ENCODE measurements around the gene AOPEP. TPM values are rescaled to one million over a fixed set of nuclear protein-coding genes. Genes with fewer than 3 reads are reported as not detected.

Gene AOPEP
- total RNA-seq, 6 experiments from 2014 or later = 36.6 to 110 (median 63.3) TPM

DNA sequence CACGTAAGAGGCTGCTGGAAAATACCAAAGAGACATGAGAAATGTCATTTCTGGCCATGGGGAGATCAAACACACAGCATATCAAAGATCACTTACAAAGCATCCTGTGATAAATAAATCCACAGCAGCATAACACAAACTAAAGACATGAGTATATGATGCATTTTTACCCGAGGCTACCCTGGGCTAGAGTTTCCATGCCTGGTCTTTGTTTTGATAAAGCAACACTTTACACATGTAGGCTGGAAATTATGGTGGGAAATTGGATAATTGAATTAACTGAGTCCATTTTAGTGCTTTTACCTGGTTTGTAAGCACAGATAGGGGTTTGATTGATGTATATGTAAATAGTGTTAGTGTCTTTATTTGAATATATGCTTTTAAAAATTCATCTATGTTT lies 288.4 kb downstream of the AOPEP start:
- Histone ChIP-seq H3K4me1 (peaks cover 0 to 10% (median 2%) of the 10 kb centered on the region in 4 donors), H3K4me3 (no peak overlapping the region), H3K36me3 (peaks cover 0 to 61% (median 18%) of the 10 kb centered on the region in 4 donors), H3K27me3 (no peaks in the 10 kb centered on the region), H3K9me3 (no peaks in the 10 kb centered on the region), H3K27ac (no peak overlapping the region)
- no peak for ATAC-seq
- TF ChIP-seq, protein P1, sequence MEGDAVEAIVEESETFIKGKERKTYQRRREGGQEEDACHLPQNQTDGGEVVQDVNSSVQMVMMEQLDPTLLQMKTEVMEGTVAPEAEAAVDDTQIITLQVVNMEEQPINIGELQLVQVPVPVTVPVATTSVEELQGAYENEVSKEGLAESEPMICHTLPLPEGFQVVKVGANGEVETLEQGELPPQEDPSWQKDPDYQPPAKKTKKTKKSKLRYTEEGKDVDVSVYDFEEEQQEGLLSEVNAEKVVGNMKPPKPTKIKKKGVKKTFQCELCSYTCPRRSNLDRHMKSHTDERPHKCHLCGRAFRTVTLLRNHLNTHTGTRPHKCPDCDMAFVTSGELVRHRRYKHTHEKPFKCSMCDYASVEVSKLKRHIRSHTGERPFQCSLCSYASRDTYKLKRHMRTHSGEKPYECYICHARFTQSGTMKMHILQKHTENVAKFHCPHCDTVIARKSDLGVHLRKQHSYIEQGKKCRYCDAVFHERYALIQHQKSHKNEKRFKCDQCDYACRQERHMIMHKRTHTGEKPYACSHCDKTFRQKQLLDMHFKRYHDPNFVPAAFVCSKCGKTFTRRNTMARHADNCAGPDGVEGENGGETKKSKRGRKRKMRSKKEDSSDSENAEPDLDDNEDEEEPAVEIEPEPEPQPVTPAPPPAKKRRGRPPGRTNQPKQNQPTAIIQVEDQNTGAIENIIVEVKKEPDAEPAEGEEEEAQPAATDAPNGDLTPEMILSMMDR (IDR thresholded peaks at IDR 0.05) = no peak
- no peak for TF ChIP-seq POLR2A (IDR thresholded peaks at IDR 0.05)
- intact Hi-C loops (cut with DNase I) = no loop called here
- DNase-seq = no peak
- 67% methylated on average over 2 of the region's 2 CpGs for WGBS (ENCODE audit: insufficient coverage, low coverage, low lambda C conversion rate, missing lambda C conversion rate)

DNA sequence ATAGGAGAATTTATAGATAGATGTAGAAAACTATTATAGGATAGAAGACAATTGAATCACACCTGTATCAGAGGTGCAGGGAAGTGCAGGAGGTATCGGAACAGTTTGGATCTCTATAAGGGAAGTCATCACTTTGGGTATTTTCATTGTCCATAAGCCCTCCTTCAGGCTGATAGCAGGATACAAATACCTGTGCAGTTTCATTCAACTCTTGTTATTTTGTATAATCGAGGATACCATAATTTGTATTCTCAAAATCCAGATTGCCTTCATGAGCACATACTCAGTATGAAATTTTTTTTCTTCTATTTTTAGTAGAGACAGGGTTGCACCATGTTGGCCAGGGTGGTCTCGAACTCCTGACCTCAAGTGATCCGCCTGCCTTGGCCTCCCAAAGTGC lies 289.1 kb downstream of the AOPEP start:
- Histone ChIP-seq H3K4me1 (peaks cover 0 to 11% (median 2%) of the 10 kb centered on the region in 4 donors), H3K4me3 (no peak overlapping the region), H3K27ac (no peak overlapping the region), H3K36me3 (peaks cover 0 to 61% (median 17%) of the 10 kb centered on the region in 4 donors), H3K27me3 (no peaks in the 10 kb centered on the region), H3K9me3 (no peaks in the 10 kb centered on the region)
- TF ChIP-seq, protein P1 (IDR thresholded peaks at IDR 0.05) = no peak
- no peak for TF ChIP-seq POLR2A (IDR thresholded peaks at IDR 0.05)
- DNase-seq = no peak
- WGBS (ENCODE audit: insufficient coverage, low coverage, low lambda C conversion rate, missing lambda C conversion rate) = 96% methylated on average over 4 of the region's 4 CpGs
- intact Hi-C loops (cut with DNase I) = no loop called here
- no peak for ATAC-seq

DNA sequence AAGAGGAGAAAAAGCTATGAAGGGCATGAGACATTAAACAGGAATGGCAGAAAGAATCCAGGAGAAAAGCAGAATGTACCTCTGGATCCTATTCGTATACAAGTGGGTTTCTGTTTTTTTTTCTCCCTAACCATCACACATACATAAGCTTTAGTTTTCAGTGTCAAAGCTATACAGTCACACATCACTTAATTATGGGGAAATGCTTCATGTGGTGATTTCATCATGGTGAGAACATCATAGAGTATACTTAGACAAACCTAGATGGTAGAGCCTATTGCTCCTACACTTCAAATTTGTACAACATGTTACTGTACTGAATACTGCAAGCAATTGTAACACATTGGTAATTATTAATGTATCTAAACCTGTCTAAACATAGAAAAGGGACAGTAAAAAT lies 290.6 kb downstream of the AOPEP start:
- peaks cover 0 to 15% (median 6%) of the 10 kb centered on the region in 4 donors for H3K4me1 ChIP-seq
- TF ChIP-seq, protein P1 (IDR thresholded peaks at IDR 0.05) = no peak
- no peak for TF ChIP-seq POLR2A (IDR thresholded peaks at IDR 0.05)
- WGBS (ENCODE audit: insufficient coverage, low coverage, low lambda C conversion rate, missing lambda C conversion rate) = 94% methylated on average over 1 of the region's 1 CpG
- no peak overlapping the region for H3K4me3 ChIP-seq
- DNase-seq = no peak
- intact Hi-C loops (cut with DNase I) = no loop called here
- H3K27me3 ChIP-seq = no peaks in the 10 kb centered on the region
- peaks cover 0 to 71% (median 18%) of the 10 kb centered on the region in 4 donors for H3K36me3 ChIP-seq
- ATAC-seq = no peak
- H3K27ac ChIP-seq = peak overlapping the region in 1 of 3 donors; percentile 33
- no peaks in the 10 kb centered on the region for H3K9me3 ChIP-seq

DNA sequence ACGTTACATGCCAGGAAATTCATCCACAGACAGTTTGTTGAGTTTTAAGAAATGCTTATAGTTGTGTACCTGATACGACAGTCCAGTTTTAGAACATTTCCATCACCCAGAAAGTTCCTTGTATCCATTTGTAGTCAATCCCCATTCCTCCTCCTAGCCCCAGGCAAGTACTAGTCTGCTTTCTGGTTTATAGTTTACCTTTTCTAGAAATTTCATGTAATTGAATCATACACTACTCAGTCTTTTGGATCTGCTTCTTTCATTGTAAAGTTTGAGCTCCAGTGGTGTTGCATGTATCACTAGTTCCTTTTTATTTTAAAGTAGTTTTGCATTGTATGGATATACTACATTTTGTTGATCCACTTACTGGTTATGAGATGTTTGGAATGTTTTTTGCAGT lies 291.2 kb downstream of the AOPEP start:
- H3K36me3 ChIP-seq = peaks cover 0 to 71% (median 18%) of the 10 kb centered on the region in 4 donors
- peak overlapping the region; percentile 2 to 45 (median 33) for H3K27ac ChIP-seq
- H3K4me1 ChIP-seq = peaks cover 0 to 21% (median 9%) of the 10 kb centered on the region in 4 donors
- no peak for ATAC-seq
- no peaks in the 10 kb centered on the region for H3K9me3 ChIP-seq
- H3K4me3 ChIP-seq = no peak overlapping the region
- H3K27me3 ChIP-seq = no peaks in the 10 kb centered on the region
- no peak for TF ChIP-seq POLR2A (IDR thresholded peaks at IDR 0.05)
- TF ChIP-seq, protein P1 (IDR thresholded peaks at IDR 0.05) = no peak
- intact Hi-C loops (cut with DNase I) = no loop called here
- DNase-seq = no peak
- 100% methylated on average over 2 of the region's 2 CpGs for WGBS (ENCODE audit: insufficient coverage, low coverage, low lambda C conversion rate, missing lambda C conversion rate)
